HuH-7.5 (cell line): Measurements from ENCODE around the gene LEMD1.
"Not testable (repeated sequence)": the region's sequence is repeated elsewhere in the genome, so short reads cannot be mapped to it uniquely, and the experiment has no call there.

Source experiments
- DNase-seq: peaks from one replicate; pipeline ENCODE4 v3.0.0; 2011; ENCODE audit warnings: low spot score

LEMD1 gene

GRCh38 chr1:205446828-205447227 lies 25.0 kb upstream of the LEMD1 start:
- DNase-seq, result no peak

DNA sequence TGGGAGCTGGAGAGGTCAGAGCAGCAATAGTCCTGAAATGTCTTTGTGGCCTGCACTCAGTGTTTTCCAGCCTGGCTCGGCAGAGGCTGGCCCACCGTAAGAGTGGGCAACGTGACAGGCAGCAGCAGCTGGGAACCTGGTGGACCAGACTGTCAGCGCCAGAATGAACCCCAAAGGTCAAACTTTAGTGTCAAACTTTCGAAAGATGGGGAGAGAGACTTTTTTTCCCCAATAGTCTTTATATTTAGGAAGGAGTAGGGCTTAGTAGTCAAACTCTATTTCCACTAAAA lies 23.7 kb upstream of the LEMD1 start:
- no peak for DNase-seq

GRCh38 chr1:205444931-205445645 lies 23.2 kb upstream of the LEMD1 start:
- no peak for DNase-seq

DNA sequence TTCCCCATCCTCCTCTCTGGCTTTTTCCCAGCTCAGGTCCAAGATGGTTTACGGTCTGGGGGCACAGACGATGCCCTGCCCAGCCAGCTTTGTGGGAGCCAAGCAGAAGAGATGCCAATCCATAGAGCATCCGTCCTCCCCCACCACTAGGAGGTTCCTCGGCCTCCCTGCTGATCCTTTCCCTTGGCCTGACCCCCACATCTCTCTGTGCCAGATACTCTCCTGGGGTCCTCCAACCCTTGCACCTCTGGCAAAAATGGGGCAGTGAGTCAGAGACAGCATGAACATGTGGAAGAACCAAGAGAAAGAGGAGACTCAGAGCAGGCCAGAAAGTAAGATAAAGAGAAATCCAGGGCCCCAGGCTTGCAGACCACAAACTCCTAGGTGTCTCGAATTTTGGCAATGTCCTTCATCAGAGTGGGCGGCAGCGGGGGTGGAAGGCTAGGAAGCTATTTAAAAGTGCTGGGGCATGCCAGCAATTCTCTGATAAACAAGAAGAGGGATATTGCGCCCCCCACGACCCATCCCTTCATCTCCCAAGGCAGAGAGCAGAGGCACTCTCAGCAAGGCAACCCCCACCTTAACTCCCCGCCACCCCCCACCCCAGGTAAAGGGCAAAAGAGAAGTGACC lies 22.6 kb upstream of the LEMD1 start:
- no peak for DNase-seq

DNA sequence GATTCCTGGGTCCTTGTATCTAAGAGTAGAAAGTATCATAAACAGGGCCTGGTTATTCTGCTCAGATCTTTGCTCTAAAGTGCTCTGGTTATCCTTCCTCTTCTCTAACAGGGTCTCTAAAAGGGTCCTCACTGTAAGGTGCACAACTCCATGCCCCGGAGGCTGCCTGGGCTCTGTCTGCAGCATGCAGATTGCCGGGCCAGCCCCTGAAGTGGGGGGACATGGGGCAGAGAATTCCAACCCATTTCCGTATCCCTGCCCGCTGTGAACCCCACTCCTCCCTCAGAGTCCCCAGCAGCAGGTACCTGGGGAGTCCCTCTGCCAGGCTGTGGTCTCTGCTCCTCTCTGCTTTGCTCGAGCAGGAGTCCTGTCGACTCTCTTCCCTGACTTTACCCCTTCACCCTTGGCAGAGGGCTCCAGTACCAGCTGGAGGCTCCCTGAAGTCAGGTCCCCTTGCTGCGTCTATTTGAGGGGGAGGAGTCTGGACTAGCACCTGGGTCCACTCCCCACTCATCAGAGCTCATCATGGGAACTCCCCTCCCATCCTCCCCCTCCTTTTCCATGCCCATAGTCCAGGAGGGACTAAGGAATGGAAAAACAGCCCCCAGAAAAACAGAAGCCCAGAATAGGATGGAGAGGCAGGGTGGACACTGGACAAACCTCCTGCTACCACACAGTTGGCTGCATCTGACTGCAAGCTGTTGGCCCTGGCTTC lies 21.9 kb upstream of the LEMD1 start:
- DNase-seq, result no peak

DNA sequence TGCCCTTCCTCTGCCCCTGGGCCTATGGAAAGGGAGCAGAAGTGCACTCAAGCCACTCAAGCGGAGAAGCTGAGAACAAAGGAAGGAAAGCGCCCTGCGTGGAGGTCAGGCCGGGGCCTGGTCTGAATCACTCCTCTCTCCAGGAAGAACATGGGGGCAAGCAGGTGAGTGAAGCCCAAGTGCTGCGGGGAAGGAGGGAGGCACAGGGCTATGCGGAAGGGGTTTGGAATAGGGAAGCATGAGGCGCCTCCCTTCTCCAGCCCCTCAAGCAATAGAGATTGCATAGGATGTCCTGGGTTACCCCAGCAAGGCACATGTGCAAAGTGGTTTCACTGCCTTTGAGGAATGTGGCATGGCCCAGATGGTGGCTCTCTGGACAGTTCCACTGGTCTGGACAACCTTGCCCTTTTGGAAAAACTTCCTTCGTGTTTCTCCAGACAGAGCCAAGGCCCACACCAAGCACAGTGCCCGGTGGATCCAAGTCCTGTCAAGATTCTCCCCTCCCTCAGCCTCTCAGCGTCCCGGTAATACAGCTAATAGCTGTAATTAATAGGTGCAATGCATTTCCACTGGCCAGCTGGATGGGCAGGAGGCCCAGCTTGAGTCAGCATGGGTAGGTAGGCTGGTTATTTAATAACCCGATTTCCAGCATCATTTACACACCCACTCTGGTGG lies 20.3 kb upstream of the LEMD1 start:
- DNase-seq, result no peak

- DNase-seq, result no peak
These were observed 19.8 kb upstream of the LEMD1 start for GRCh38 chr1:205441716-205442050.

DNA sequence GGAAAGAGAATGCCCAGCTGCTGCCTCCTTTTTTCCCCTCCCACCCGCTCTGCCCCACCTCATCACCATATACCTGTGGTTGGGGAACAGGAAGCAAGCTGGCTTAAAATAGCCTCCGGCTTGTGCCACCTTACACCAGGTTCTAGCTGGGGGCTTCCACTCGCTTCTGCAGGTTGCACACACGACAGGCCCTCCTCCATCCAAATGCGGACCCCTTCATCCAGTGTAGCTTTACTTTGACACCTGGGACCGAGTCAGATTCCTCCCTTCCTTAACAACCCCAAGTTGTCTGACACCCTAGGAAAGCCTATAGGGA lies 19.4 kb upstream of the LEMD1 start:
- no peak for DNase-seq

GRCh38 chr1:205440476-205441317 lies 18.8 kb upstream of the LEMD1 start:
- no peak for DNase-seq

- no peak for DNase-seq
These were observed 18.2 kb upstream of the LEMD1 start for GRCh38 chr1:205440121-205440475.

- peak; percentile 69 for DNase-seq
These were observed 16.6 kb upstream of the LEMD1 start for GRCh38 chr1:205438213-205439158.

DNA sequence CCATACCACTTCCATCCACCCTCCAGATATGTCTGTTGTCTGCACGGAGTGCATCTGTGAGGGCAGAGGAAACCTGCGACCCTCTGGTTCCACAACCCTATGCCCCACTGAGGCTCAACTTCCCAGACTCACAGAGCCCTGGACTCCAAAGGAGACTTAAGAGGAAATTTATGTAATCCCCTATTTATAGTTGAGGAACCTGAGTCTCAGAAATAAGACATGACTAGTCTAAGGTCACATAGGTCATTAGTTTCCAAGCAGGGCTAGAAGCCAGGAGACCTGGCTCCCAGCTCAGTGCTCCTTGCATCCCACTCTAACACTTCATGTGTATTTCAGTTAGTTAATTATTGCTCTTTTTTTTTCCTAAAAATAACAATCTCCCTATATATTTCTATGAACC lies 15.7 kb upstream of the LEMD1 start:
- no peak for DNase-seq

GRCh38 chr1:205436776-205437410 lies 15.0 kb upstream of the LEMD1 start:
- DNase-seq, result no peak

GRCh38 chr1:205435578-205436573 lies 14.0 kb upstream of the LEMD1 start:
- no peak for DNase-seq

DNA sequence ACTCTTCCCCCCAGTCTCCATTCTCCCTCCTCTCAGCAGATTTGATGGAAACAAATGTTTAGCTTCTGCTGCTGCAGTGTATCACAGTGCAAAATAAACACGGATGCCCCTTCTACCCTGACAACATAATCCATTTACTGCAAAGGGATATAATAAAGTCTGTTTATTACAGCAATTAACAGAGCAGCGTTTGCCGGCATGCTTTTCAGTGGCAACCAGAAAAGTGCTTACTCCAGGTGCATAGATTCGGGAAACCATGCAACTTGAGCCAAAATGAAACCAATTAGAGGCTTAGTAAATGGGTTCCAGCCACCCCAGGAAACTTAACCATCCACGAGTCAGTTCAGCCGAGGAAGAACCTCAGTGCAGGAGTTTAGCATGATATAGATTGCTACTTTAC lies 12.9 kb upstream of the LEMD1 start:
- no peak for DNase-seq

- not testable (repeated sequence) for DNase-seq
These were observed 10.8 kb upstream of the LEMD1 start for GRCh38 chr1:205432692-205433091.

DNA sequence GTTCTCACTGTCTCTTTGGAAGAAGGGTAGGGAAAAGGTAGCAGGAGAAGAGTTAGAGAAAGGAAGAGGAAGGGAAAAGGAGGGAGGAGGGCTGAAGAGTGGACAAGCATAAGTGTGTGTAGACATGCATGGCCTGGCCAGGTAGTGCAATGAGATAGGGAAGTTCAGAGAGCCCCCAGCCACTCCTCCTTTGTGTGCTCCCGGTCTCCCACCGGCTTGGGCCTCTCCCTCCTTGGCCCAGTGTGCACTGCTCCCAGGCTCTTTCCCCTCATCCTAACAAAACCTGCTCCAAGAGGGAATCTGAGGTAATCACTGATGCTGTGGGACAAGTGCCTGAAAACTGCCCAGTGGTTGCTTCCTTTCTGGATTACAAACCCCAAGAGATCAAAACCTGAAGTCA lies 10.3 kb upstream of the LEMD1 start:
- no peak for DNase-seq

GRCh38 chr1:205430696-205431305 lies 8.9 kb upstream of the LEMD1 start:
- no peak for DNase-seq
